HepG2 (cell line): Measurements from ENCODE around the gene TMEM198. TPM values are rescaled to one million over a fixed set of nuclear protein-coding genes. Genes with fewer than 3 reads are reported as not detected.

Experiments used
- ARID3A ChIP-seq: IDR thresholded peaks from 2 replicates; pipeline ENCODE4 v1.6.1; 2012; ENCODE audit warnings: low read depth, low read length, improper control_type of control experiment
- CC2D1A ChIP-seq: sonication (generic); formaldehyde crosslinking; IDR thresholded peaks from 2 replicates; pipeline ENCODE4 v1.8.1; 2023; ENCODE audit warnings: mild to moderate bottlenecking, missing genetic modification reagents
- DMAP1 ChIP-seq: IDR thresholded peaks from 2 replicates; pipeline ENCODE4 v1.6.1; 2016
- EHMT2 ChIP-seq: fragments of 200-600 bp; sonication (generic); IDR thresholded peaks from 2 replicates; pipeline ENCODE4 v1.7.0; 2017; ENCODE audit warnings: antibody characterized with exemption, low read depth, low read length, borderline replicate concordance
- ERF ChIP-seq: IDR thresholded peaks from 2 replicates; pipeline ENCODE4 v1.6.1; 2018; ENCODE audit warnings: missing biosample characterization, missing genetic modification reagents
- FOSL1 ChIP-seq: sonication (generic); formaldehyde crosslinking; IDR thresholded peaks from 2 replicates; pipeline ENCODE4 v1.9.0; 2021; ENCODE audit warnings: missing genetic modification reagents, borderline replicate concordance
- FOXM1 ChIP-seq: sonication (generic); formaldehyde crosslinking; IDR thresholded peaks from 2 replicates; pipeline ENCODE4 v1.5.0; 2020; ENCODE audit warnings: missing genetic modification reagents
- HMG20B ChIP-seq: conservative IDR thresholded peaks from 2 replicates; pipeline ENCODE4 v1.6.1; 2016; ENCODE audit warnings: missing genetic modification reagents, missing compliant biosample characterization
- HNRNPLL ChIP-seq: fragments of 200-400 bp; formaldehyde crosslinking; IDR thresholded peaks from 2 replicates; pipeline ENCODE4 v1.6.1; 2017; ENCODE audit warnings: mild to moderate bottlenecking, low read depth, low read length; ENCODE audit not compliant: poor library complexity, severe bottlenecking
- HOMEZ ChIP-seq: IDR thresholded peaks from 2 replicates; pipeline ENCODE4 v1.6.1; 2016; ENCODE audit warnings: low read depth
- MED1 ChIP-seq: sonication (generic); formaldehyde crosslinking; IDR thresholded peaks from 2 replicates; pipeline ENCODE4 v1.4.0; 2020; ENCODE audit warnings: missing genetic modification reagents
- SMAD1 ChIP-seq: sonication (generic); formaldehyde crosslinking; IDR thresholded peaks from 2 replicates; pipeline ENCODE4 v1.4.0; 2020; ENCODE audit warnings: missing genetic modification reagents, low read depth, mild to moderate bottlenecking, borderline replicate concordance
- SMARCC2 ChIP-seq: fragments of 450-650 bp; IDR thresholded peaks from 2 replicates; pipeline ENCODE4 v1.6.1; 2017; ENCODE audit warnings: antibody characterized with exemption, mild to moderate bottlenecking
- SP1 ChIP-seq, 2 experiments: fragments of 450-650 bp in 1 of 2; sonication (generic) in 1 of 2; formaldehyde crosslinking in 1 of 2; IDR thresholded peaks; 2 replicates each; pipeline versions ENCODE4 v1.4.0 to v1.6.1; 2016 to 2020; ENCODE audit warnings: missing genetic modification reagents in 1 of 2
- ZKSCAN1 ChIP-seq: fragments of 150-350 bp; IDR thresholded peaks from 2 replicates; pipeline ENCODE4 v1.6.1; 2014; ENCODE audit warnings: low read length
- ZNF260 ChIP-seq: sonication (generic); formaldehyde crosslinking; IDR thresholded peaks from 2 replicates; pipeline ENCODE4 v1.4.0; 2020; ENCODE audit warnings: missing genetic modification reagents, low read depth, mild to moderate bottlenecking, borderline replicate concordance
- ZNF331 ChIP-seq: sonication (generic); formaldehyde crosslinking; IDR thresholded peaks from 2 replicates; pipeline ENCODE4 v1.4.0; 2020; ENCODE audit warnings: missing genetic modification reagents
- ZNF607 ChIP-seq: sonication (generic); formaldehyde crosslinking; IDR thresholded peaks from 2 replicates; pipeline ENCODE4 v1.5.1; 2020; ENCODE audit warnings: missing genetic modification reagents, mild to moderate bottlenecking, borderline replicate concordance
- ZNF709 ChIP-seq: sonication (generic); formaldehyde crosslinking; IDR thresholded peaks from 2 replicates; pipeline ENCODE4 v1.5.0; 2020; ENCODE audit warnings: mild to moderate bottlenecking, missing genetic modification reagents
- ZNF737 ChIP-seq: sonication (generic); formaldehyde crosslinking; IDR thresholded peaks from 2 replicates; pipeline ENCODE4 v1.5.0; 2020; ENCODE audit warnings: missing genetic modification reagents, mild to moderate bottlenecking, borderline replicate concordance
- polyA plus RNA-seq, 8 experiments: library from polyadenylated mRNA; depleted of rRNA in 3 of 8; stranded (reverse) in 7 of 8; unstranded in 1 of 8; fragments of >200 nt; fragmentation: Illumina TruSeq in 4 of 8; extraction: Trizol in 4 of 8; gene quantifications; 2 replicates each; pipeline versions ENCODE4 v1.2.1 to v1.2.3, GENCODE V29; 2011 to 2016; ENCODE audit warnings: low read depth in 4 of 8, missing spikeins in 1 of 8, mixed read lengths in 1 of 8; ENCODE audit not compliant: insufficient read depth in 1 of 8
- total RNA-seq, 5 experiments: library from RNA; depleted of rRNA; stranded (reverse); fragments of >200 nt; fragmentation: Illumina TruSeq; extraction: Trizol; gene quantifications; 2 replicates each; pipeline ENCODE4 v1.2.3, GENCODE V29; 2016; ENCODE audit warnings: low read depth in 1 of 5
- TF ChIP-seq, protein P1 (sequence below): conservative IDR thresholded peaks from 2 replicates; pipeline ENCODE4 v1.6.1; 2018; ENCODE audit warnings: missing genetic modification reagents
- TF ChIP-seq, protein P2 (sequence below): IDR thresholded peaks from 2 replicates; pipeline ENCODE4 v1.6.1; 2016; ENCODE audit warnings: mild to moderate bottlenecking
- TF ChIP-seq, protein P3 (sequence below): sonication (generic); formaldehyde crosslinking; conservative IDR thresholded peaks from 2 replicates; pipeline ENCODE4 v1.8.1; 2023; ENCODE audit warnings: missing genetic modification reagents

Gene TMEM198
- total and polyA plus RNA-seq, 2 of the 13 experiments (the other 11 are each of a cell fraction or from before 2014, with no cell fraction given): 17.3 to 23.5 TPM

DNA sequence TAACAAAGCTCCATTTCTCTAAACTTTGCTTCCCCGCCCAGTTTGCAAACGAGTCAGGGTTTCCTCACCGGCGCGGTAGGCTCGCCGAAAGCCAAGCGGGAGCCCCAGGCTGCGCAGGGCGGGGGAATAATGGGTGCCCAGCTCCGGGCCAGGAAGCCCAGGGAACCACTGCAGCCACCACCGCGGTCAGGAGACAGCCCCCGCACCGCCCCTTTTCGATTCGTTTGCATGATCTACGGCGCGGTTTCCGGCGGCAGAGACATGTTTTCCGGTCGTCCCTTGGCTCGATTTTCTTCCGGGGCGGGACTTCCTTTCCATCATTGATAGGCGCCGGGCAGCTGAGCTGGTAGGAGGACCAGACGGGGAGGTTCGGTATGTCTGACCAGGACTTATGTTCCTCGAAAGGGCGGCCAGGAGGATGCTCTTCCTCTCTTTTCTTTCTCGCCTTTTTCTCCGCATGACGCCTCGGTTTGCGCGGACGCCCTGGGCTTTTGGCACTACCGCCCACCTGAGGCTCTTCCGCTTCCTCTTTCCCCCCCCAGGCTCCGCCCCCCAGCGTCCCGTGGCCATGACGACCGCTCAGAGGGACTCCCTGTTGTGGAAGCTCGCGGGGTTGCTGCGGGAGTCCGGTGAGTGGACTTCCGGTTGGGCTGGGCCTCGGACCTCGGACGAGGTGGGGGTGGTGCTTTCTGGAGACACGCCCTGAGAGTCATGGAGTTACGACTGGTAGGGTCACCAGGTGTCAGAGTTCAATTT, 53.9 kb downstream of the TMEM198 start, which contains the start of gene STK11IP (continued):
- TF ChIP-seq EHMT2 (0 out of 2 replicates have a peak, but pooled peaks have one; percentile 23), ERF (CRISPR knock-in tag) (peak; percentile 86), CC2D1A (no peak), SMARCC2 (no peak), HOMEZ (CRISPR knock-in tag) (peak; percentile 66), ARID3A (peak; percentile 90), ZNF331 (peak; percentile 64), MED1 (peak; percentile 68; the same call in 1 of the 2 replicates), SMAD1 (CRISPR knock-in tag) (peak; percentile 94; the same call in 1 of the 2 replicates), ZNF607 (CRISPR knock-in tag) (peak; percentile 83), ZNF260 (CRISPR knock-in tag) (no peak), HMG20B (0 out of 2 replicates have a peak, but pooled peaks have one; percentile 44), DMAP1 (CRISPR knock-in tag) (peak; percentile 95), HNRNPLL (peak; percentile 86), FOSL1 (no peak), FOXM1 (CRISPR knock-in tag) (no peak), ZNF737 (CRISPR knock-in tag) (no peak), ZNF709 (CRISPR knock-in tag) (no peak; the same call in 1 of the 2 replicates), ZKSCAN1 (0 out of 2 replicates have a peak, but pooled peaks have one; percentile 32), SP1 (IDR thresholded peaks at IDR 0.05) (no peak; the same call in none of the 2 replicates), SP1 (CRISPR knock-in tag; IDR thresholded peaks at IDR 0.05) (peak; percentile 90)
- TF ChIP-seq, protein P1, sequence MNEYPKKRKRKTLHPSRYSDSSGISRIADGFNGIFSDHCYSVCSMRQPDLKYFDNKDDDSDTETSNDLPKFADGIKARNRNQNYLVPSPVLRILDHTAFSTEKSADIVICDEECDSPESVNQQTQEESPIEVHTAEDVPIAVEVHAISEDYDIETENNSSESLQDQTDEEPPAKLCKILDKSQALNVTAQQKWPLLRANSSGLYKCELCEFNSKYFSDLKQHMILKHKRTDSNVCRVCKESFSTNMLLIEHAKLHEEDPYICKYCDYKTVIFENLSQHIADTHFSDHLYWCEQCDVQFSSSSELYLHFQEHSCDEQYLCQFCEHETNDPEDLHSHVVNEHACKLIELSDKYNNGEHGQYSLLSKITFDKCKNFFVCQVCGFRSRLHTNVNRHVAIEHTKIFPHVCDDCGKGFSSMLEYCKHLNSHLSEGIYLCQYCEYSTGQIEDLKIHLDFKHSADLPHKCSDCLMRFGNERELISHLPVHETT: peak; percentile 86
- TF ChIP-seq, protein P2, sequence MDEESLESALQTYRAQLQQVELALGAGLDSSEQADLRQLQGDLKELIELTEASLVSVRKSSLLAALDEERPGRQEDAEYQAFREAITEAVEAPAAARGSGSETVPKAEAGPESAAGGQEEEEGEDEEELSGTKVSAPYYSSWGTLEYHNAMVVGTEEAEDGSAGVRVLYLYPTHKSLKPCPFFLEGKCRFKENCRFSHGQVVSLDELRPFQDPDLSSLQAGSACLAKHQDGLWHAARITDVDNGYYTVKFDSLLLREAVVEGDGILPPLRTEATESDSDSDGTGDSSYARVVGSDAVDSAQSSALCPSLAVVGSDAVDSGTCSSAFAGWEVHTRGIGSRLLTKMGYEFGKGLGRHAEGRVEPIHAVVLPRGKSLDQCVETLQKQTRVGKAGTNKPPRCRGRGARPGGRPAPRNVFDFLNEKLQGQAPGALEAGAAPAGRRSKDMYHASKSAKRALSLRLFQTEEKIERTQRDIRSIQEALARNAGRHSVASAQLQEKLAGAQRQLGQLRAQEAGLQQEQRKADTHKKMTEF (CRISPR knock-in tag): peak; percentile 91
- TF ChIP-seq, protein P3, sequence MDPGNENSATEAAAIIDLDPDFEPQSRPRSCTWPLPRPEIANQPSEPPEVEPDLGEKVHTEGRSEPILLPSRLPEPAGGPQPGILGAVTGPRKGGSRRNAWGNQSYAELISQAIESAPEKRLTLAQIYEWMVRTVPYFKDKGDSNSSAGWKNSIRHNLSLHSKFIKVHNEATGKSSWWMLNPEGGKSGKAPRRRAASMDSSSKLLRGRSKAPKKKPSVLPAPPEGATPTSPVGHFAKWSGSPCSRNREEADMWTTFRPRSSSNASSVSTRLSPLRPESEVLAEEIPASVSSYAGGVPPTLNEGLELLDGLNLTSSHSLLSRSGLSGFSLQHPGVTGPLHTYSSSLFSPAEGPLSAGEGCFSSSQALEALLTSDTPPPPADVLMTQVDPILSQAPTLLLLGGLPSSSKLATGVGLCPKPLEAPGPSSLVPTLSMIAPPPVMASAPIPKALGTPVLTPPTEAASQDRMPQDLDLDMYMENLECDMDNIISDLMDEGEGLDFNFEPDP (CRISPR knock-in tag): no peak
